ENCODE results near the gene MAB21L4. TPM values are rescaled to one million over a fixed set of nuclear protein-coding genes. Genes with fewer than 3 reads are reported as not detected.

Gene MAB21L4
- total and polyA plus RNA-seq, 2 of the 8 experiments (the other 6 are each of a cell fraction or from before 2014, with no cell fraction given), result 0.11 TPM; not detected in 1

GRCh38 chr2:240902615-240903041, 6.7 kb upstream of the MAB21L4 start:
- Histone ChIP-seq H2BK15ac (ENCODE audit: low read length) (no peak overlapping the region), H3K79me2 (ENCODE audit: control insufficient read depth in 1 of 2, insufficient read depth in 2 of 2, low read length in 2 of 2) (no peaks in the 10 kb centered on the region), H3K4me2 (ENCODE audit: insufficient read depth in 1 of 2, low read depth in 2 of 2, low read length in 2 of 2) (no peak overlapping the region), H2BK12ac (ENCODE audit: low read depth, low read length) (no peak overlapping the region), H3K9ac (replicated peaks in 1 of 4; ENCODE audit: extremely low read depth in 1 of 4, low read depth in 3 of 4, low read length in 3 of 4) (no peak overlapping the region), H2BK20ac (ENCODE audit: low read length) (no peak overlapping the region), H3K56ac (replicated peaks; ENCODE audit: insufficient read length, low read depth, low read length) (no peak overlapping the region), H3K4me1 (replicated peaks in 1 of 4; ENCODE audit: control insufficient read depth in 3 of 4, insufficient read depth in 4 of 4, low read length in 3 of 4) (no peaks in the 10 kb centered on the region), H4K5ac (ENCODE audit: insufficient read length, low read depth, low read length) (no peak overlapping the region), H3K18ac (ENCODE audit: extremely low read depth, low read length) (no peak overlapping the region), H3K23me2 (ENCODE audit: low read depth, low read length) (no peaks in the 10 kb centered on the region), H4K91ac (replicated peaks; ENCODE audit: insufficient read length, low read length) (no peak overlapping the region), H2AK5ac (ENCODE audit: low read depth, low read length) (no peak overlapping the region), H2BK5ac (ENCODE audit: low read depth, low read length) (no peak overlapping the region), H3K4ac (replicated peaks; ENCODE audit: insufficient read length, low read depth, low read length) (no peak overlapping the region), H3K23ac (ENCODE audit: insufficient read length) (no peak overlapping the region), H3K4me3 (ENCODE audit: extremely low read depth in 1 of 4, insufficient read depth in 2 of 4, low read depth in 3 of 4, low read length in 4 of 4) (no peak overlapping the region), H4K8ac (ENCODE audit: extremely low read depth, insufficient read depth, low read length) (no peak overlapping the region), H3K36me3 (ENCODE audit: control insufficient read depth in 2 of 4, insufficient read depth in 4 of 4, low read length in 3 of 4) (no peaks in the 10 kb centered on the region), H4K20me1 (replicated peaks in 1 of 2; ENCODE audit: control insufficient read depth in 1 of 2, insufficient read depth in 2 of 2, low read length in 2 of 2) (peaks cover 0 to 2% of the 10 kb centered on the region in 2 experiments), H3K14ac (ENCODE audit: insufficient read length) (no peak overlapping the region), H3K79me1 (ENCODE audit: low read depth, low read length) (no peaks in the 10 kb centered on the region), H3K27me3 (replicated peaks in 1 of 4; ENCODE audit: control insufficient read depth in 3 of 4, extremely low read depth in 1 of 4, insufficient read depth in 3 of 4, low read length in 3 of 4) (no peaks in the 10 kb centered on the region), H2BK120ac (replicated peaks; ENCODE audit: low read depth, low read length) (no peak overlapping the region), H3K27ac (ENCODE audit: low read depth, low read length) (no peak overlapping the region; the same call in 1 of the 2 replicates), H2AFZ (ENCODE audit: low read length) (no peak overlapping the region), H3K9me3 (ENCODE audit: insufficient read depth in 2 of 2, low read depth in 1 of 2, low read length in 1 of 2) (peaks cover 0 to 3% of the 10 kb centered on the region in 2 experiments; a peak in 1 of 4 replicates)
- POLR2A ChIA-PET (ENCODE audit: partially characterized antibody), result no interaction called here
- WGBS, 2 experiments (ENCODE audit: extremely low coverage in 1 of 2, insufficient coverage in 1 of 2, insufficient read length in 1 of 2, insufficient replicate concordance in 2 of 2, low coverage in 1 of 2, low lambda C conversion rate in 2 of 2, missing lambda C conversion rate in 1 of 2), result 72% methylated on average over 7 of the region's 7 CpGs; no CpG with 5 or more reads in 1 of the 2 experiments
- DNase-seq (ENCODE audit: low read depth in 1 of 2, low spot score in 2 of 2) (no peak), FAIRE-seq (no peak)
- CTCF ChIA-PET (ENCODE audit: partially characterized antibody), result interaction anchor here (1.5 to 3.3 kb wide), 2 partner anchors 12 to 51 kb away, joined by 5 to 15 read pairs; no protein-coding TSS in a partner anchor
- TF ChIP-seq BACH1 (IDR thresholded peaks at IDR 0.05; ENCODE audit: low read length) (no peak), CHD2 (IDR thresholded peaks at IDR 0.05; ENCODE audit: low read length) (no peak), GTF2F1 (IDR thresholded peaks at IDR 0.05; ENCODE audit: borderline replicate concordance, low read depth, low read length) (no peak), ZNF274 (IDR thresholded peaks at IDR 0.05; ENCODE audit: borderline replicate concordance, extremely low read depth, low read length) (no peak), EGR1 (IDR thresholded peaks at IDR 0.05; ENCODE audit: borderline replicate concordance, low read depth, low read length) (no peak), SIN3A (conservative IDR thresholded peaks at IDR 0.05 in 1 of 2, IDR thresholded peaks at IDR 0.05 in 1 of 2; ENCODE audit: low read depth in 1 of 2, low read length in 2 of 2) (no peak), POU5F1 (IDR thresholded peaks at IDR 0.05; ENCODE audit: low read depth, low read length) (no peak), ASH2L (IDR thresholded peaks at IDR 0.05; ENCODE audit: low read length) (no peak), RBBP5 (IDR thresholded peaks at IDR 0.05; ENCODE audit: borderline replicate concordance, low read depth, low read length) (no peak), USF2 (IDR thresholded peaks at IDR 0.05; ENCODE audit: low read length) (no peak), CTCF (IDR thresholded peaks at IDR 0.05; ENCODE audit: control extremely low read depth in 1 of 3, insufficient read depth in 1 of 3, low read depth in 1 of 3, low read length in 3 of 3) (no peak)

All from H1 (cell line).